Neuron (in vitro differentiated cells): ENCODE data around the gene COBLL1.

Source experiments
- H2AFZ ChIP-seq: one replicate; pipeline ENCODE4 v1.6.1; 2013; ENCODE audit warnings: low read depth, mild to moderate bottlenecking, inconsistent platforms, low read length, moderate library complexity
- H3K27me3 ChIP-seq: one replicate; pipeline ENCODE4 v1.6.1; 2013; ENCODE audit warnings: low read length; ENCODE audit not compliant: insufficient read depth
- H3K36me3 ChIP-seq: one replicate; pipeline ENCODE4 v1.6.1; 2013; ENCODE audit warnings: low read length; ENCODE audit not compliant: insufficient read depth
- H3K4me1 ChIP-seq: one replicate; pipeline ENCODE4 v1.6.1; 2013; ENCODE audit warnings: low read length; ENCODE audit not compliant: insufficient read depth
- H3K4me3 ChIP-seq: 2 replicates; pipeline ENCODE4 v1.5.1; 2013; ENCODE audit warnings: mild to moderate bottlenecking, low read length, moderate library complexity
- H3K9me3 ChIP-seq: one replicate; pipeline ENCODE4 v1.6.1; 2013; ENCODE audit warnings: low read length

COBLL1 gene

DNA sequence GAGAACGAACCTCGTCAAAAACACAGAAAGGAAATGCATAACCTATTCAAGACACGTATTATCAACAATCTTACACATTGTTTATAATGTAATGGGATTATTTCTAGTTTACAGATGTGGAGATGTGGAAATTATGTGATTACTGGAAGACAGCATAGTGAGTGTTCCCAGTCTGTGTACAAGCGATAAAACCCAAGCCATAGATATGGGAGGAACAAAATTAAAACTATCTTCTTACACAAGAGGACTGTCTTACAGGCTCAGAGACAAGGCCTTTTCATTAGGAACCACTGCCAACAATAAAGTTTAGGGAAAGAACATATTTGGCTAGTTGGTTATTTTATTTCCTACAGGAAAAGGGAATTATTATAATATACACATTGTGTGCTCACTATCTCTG is 20.3 kb downstream of the COBLL1 start:
- Histone ChIP-seq H3K27me3 (no peaks in the 10 kb centered on the region), H3K9me3 (no peaks in the 10 kb centered on the region), H3K4me3 (no peak overlapping the region), H2AFZ (no peak overlapping the region), H3K4me1 (no peaks in the 10 kb centered on the region), H3K36me3 (no peaks in the 10 kb centered on the region)

DNA sequence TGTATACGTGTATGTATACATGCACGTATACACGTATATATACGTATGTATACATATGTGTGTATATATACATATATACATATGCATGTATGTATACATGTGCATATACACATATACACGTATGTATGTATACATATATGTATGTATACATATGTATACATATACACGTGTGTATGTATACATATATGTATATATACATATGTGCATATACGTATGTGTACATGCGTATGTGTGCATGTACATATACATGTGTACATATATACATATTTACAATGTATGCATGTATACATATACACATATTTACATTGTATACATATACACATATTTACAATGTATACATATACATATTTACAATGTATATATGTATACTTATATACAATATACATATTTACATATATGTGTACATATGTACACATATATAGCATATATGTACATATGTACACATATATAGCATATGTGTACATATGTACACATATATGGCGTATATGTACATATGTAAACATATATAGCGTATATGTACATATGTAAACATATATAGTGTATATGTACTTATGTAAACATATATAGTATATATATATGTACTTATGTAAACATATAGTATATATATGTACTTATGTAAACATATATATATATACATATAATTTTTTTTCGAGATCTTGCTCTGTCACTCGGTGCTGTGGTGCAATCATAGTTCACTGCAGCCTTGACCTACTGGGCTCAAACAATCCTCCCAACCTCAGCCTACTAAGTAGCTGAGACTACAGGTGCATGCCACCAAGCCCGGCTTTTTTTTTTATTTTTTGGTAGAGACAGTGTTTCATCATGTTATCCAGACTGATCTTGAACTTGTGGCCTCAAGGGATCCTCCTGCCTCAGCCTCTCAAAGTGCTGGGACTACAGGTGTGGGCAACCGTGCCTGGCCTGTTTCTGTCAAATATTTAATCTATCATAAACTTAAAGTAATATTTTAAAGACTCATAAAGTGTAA is 23.2 kb downstream of the COBLL1 start:
- no peak overlapping the region for H3K4me3 ChIP-seq
- no peaks in the 10 kb centered on the region for H3K27me3 ChIP-seq
- no peaks in the 10 kb centered on the region for H3K4me1 ChIP-seq
- H2AFZ ChIP-seq, result no peak overlapping the region
- H3K9me3 ChIP-seq, result no peaks in the 10 kb centered on the region
- no peaks in the 10 kb centered on the region for H3K36me3 ChIP-seq

DNA sequence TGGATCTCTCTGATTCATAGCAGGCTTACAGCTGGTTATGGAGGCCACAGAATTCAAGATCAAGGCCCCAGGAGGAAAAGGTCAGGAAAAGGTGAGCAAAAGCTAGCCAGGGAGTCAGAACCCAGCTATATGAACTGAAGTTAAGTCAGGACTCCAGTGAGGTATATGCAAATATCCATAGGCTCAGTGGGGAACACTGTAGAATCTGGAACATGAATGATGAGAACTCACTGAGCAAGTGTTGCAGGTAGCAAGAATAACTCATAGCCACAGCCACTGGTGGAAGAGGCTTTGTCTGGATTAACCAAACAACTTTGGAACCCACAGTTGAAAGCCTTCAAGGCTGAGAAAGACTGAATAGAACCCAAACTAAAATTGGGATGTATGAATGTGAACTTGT is 24.7 kb downstream of the COBLL1 start:
- no peaks in the 10 kb centered on the region for H3K4me1 ChIP-seq

DNA sequence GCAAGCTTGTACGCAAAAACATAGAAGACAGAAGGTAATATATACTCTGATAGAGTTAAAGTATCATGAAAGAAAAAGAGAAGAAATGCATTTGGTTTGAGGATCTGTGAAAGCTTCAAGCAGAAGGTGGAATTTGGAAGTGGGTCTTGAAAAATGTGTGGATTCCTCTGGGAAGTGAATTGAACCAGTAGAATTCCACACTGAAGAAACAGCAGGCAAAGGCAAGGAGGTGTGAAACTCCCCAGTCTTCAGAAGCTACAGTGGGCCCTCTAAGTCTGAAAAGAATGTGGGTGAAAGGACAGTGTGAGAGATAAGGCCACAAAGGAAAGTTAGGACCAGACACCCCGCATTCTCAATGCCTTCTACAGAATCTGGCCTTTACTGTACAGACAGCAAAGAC is 25.6 kb downstream of the COBLL1 start:
- Histone ChIP-seq H3K9me3 (no peaks in the 10 kb centered on the region), H3K27me3 (no peaks in the 10 kb centered on the region), H3K4me1 (no peaks in the 10 kb centered on the region), H3K36me3 (no peaks in the 10 kb centered on the region), H2AFZ (no peak overlapping the region), H3K4me3 (no peak overlapping the region)

More for the DNA sequence above, 24.7 kb downstream of the COBLL1 start:
- H3K4me3 ChIP-seq, result no peak overlapping the region
- no peaks in the 10 kb centered on the region for H3K9me3 ChIP-seq
- H3K36me3 ChIP-seq, result no peaks in the 10 kb centered on the region
- H3K27me3 ChIP-seq, result no peaks in the 10 kb centered on the region
- H2AFZ ChIP-seq, result no peak overlapping the region

DNA sequence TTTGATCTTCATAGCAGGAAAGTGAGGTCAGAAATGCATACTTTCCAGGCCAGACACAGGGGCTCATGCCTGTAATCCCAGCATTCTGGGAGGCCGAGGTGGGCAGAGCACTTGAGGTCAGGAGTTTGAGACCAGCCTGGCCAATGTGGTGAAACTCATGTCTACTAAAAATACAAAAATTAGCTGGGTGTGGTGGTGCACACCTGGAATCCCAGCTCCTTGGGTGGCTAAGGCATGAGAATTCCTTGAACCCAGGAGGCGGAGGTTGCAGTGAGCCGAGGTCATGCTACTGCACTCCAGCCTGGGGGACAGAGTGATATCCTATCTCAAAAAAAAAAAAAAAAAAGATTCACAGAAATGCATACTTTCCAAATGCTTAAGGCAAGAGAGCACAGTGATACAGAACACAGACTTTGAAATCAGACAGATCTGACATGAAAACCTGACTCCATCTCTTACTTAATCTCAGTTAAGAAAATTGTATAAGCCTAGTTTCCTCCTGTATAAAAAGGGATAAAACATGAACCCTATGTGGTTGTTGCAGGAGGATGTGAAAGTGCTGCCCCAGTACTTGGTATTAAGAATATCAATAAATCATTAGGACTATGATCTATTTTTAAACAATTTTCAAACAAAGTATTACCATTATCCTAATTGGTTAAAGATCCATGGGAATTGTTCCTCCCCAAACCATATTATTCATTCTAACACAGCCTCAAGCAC is 26.4 kb downstream of the COBLL1 start:
- Histone ChIP-seq H3K27me3 (no peaks in the 10 kb centered on the region), H3K36me3 (no peaks in the 10 kb centered on the region), H2AFZ (no peak overlapping the region), H3K4me1 (no peaks in the 10 kb centered on the region), H3K4me3 (no peak overlapping the region), H3K9me3 (no peaks in the 10 kb centered on the region)

DNA sequence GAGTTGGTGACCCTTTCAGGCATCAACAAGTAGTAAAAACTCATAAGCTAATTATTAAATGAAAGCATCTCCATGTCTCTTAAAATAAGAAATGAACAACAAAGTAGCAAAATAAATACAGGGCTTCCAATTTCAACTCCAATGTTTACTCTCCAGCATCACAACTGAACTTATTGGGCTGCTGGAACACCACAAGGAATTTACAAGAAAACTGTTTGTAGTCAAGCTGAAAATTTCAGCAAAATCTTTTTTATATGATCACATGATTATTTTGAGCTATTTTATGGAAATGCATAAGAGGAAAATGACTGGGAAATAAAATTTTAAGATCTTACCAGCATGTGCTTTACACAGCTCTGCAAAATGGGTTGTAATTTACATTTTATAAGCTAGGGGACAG is 28.1 kb downstream of the COBLL1 start:
- no peaks in the 10 kb centered on the region for H3K36me3 ChIP-seq
- no peaks in the 10 kb centered on the region for H3K27me3 ChIP-seq

DNA sequence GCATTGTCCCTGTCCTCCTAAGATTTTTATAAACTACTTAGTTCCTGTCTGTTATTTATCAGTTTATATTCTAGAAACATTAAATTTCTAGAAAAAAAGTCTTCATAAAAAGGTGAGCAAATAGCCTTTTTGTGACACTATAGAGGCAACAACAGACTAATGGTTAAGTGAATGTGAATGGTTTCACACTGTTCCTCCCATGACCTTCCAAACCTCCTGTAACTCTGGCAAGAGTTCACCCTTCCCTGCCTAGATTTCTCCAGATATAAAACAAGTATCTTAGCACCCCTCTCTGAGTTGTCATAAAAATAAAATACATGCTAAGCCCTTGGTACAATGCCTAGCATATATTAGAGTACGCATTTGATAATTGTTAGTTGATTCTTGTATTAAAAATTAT is 29.2 kb downstream of the COBLL1 start:
- Histone ChIP-seq H2AFZ (no peak overlapping the region), H3K9me3 (no peaks in the 10 kb centered on the region)

More for the DNA sequence above, 28.1 kb downstream of the COBLL1 start:
- Histone ChIP-seq H3K4me1 (peaks cover 8% of the 10 kb centered on the region), H3K4me3 (no peak overlapping the region), H3K9me3 (no peaks in the 10 kb centered on the region), H2AFZ (no peak overlapping the region)

DNA sequence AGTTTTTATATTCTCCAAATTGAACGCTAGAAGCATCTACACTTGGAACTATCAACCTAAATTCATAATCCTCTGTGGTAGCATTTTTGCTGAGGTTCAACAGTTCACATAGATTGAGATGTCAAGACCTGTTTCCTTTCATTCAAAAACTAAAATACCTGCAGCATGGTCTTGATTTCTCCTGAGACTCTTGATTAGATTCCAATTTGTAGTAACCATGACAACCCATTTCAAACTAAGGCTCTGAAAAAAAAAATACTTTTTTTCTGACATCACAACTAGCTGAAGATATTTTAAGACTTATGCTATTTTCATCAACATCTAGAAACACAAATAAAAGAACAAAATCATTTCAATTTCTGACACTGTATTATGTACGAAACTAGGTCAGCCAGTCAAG is 29.8 kb downstream of the COBLL1 start:
- no peak overlapping the region for H2AFZ ChIP-seq
- H3K36me3 ChIP-seq, result no peaks in the 10 kb centered on the region
- no peaks in the 10 kb centered on the region for H3K9me3 ChIP-seq
- H3K4me3 ChIP-seq, result no peak overlapping the region
- peaks cover 11% of the 10 kb centered on the region for H3K4me1 ChIP-seq
- H3K27me3 ChIP-seq, result no peaks in the 10 kb centered on the region

More for the DNA sequence above, 29.2 kb downstream of the COBLL1 start:
- H3K36me3 ChIP-seq, result no peaks in the 10 kb centered on the region
- H3K4me3 ChIP-seq, result no peak overlapping the region
- H3K4me1 ChIP-seq, result peaks cover 11% of the 10 kb centered on the region
- no peaks in the 10 kb centered on the region for H3K27me3 ChIP-seq

DNA sequence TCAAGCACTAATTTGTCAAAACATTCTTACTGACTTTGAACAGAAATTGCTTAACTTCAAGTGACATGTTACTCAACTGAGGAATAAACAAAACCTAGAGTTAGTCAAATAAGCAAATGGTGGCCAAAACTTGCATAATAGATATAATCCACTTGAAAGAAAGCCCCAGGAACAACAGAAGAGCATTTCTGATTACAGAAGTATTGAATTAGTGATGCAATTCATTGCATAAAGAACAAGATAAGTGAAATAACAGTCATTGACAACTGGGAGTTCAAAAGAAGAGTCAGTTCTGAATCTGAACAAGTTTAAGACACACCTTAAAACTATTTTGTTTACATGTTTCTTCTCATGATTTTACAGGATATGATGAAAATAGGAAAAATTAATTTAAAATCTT is 30.8 kb downstream of the COBLL1 start:
- Histone ChIP-seq H3K36me3 (no peaks in the 10 kb centered on the region), H3K4me1 (peaks cover 11% of the 10 kb centered on the region), H3K4me3 (no peak overlapping the region), H2AFZ (no peak overlapping the region), H3K9me3 (no peaks in the 10 kb centered on the region), H3K27me3 (no peaks in the 10 kb centered on the region)

DNA sequence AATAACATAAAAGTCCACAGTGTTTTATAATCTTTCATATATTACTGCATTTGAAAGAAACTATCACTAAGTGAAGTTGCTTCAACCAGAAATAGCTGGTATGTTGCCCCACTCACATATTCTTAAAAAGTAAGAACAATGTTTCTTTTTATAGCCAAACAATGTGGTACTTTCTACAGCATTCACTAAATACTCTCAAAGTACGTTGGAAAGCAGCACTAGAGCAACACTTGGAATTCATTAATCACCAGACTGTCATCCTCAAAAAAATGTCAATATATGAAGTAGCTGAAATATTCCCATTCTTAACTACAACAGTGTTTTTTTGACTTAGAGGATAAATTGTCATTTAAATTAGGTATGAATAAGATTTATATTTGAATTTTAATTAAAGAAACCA is 32.8 kb downstream of the COBLL1 start:
- H3K27me3 ChIP-seq, result no peaks in the 10 kb centered on the region
- H2AFZ ChIP-seq, result no peak overlapping the region
- H3K4me3 ChIP-seq, result no peak overlapping the region
- H3K4me1 ChIP-seq, result peaks cover 11% of the 10 kb centered on the region
- no peaks in the 10 kb centered on the region for H3K36me3 ChIP-seq
- H3K9me3 ChIP-seq, result no peaks in the 10 kb centered on the region

DNA sequence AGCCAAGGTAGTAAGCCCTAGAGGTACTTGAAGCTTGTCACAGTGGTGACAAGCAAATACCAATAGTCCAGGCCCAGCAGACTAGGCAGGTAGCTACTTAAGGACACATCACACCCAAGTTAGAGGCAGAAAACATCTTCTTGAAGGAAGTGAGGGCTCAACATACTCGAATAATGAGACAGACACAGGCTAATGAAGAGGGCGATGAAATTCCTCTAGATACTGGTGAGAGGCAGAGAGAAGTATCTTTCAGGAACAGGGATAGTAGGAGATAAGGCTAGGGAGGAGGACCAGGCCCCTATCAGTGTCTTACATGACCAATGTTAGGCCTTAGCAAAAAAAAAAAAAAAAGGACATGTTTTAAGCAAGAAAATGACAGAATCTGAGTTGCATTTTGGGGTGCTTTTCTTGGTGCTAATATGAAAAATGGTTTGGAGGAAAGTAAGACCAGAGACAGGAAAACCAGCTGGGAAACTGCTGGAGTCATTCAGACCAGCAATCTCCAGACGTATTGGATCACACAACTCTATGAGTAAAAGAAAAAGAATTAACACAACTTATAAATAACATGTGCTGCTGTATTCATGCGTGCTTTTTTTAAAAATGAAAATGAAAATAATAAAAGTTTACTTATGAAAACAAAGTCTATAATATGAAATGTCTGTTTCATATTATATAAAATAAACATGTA is 37.7 kb downstream of the COBLL1 start:
- Histone ChIP-seq H3K4me3 (no peak overlapping the region), H3K27me3 (no peaks in the 10 kb centered on the region), H3K36me3 (no peaks in the 10 kb centered on the region), H2AFZ (no peak overlapping the region), H3K9me3 (no peaks in the 10 kb centered on the region), H3K4me1 (peaks cover 7% of the 10 kb centered on the region)

DNA sequence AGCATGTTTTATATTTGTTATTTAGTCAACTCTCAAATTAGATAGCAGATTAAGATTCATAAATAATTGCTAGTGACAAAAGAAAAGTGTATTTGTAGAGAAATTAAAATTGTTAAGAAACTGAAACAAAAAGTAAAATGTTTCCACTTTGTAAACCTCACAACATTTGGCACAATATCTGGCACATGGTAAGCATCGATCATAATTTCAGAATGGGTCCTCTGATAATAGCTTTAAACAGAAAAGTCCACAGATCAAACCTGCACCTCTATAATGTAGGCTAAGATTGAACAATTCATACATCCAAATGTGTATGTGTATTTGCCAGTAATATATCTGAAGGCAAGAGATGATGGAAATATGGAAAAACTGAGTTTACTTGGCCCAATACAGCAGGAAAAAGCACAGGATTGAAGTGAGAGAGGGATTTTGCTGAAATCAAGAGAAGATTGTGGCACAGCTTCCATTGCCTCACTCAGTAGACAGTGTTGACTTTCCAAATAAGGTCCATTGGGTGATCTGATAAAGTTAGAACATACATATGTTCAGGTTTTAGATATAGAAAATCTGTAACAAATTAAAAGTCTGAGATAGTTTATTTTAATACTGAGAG is 39.4 kb downstream of the COBLL1 start:
- Histone ChIP-seq H3K4me3 (no peak overlapping the region), H3K4me1 (no peaks in the 10 kb centered on the region), H3K36me3 (no peaks in the 10 kb centered on the region), H3K27me3 (no peaks in the 10 kb centered on the region), H3K9me3 (no peaks in the 10 kb centered on the region), H2AFZ (no peak overlapping the region)
